ENCODE results near the gene FOXN4. TPM values are rescaled to one million over a fixed set of nuclear protein-coding genes. Genes with fewer than 3 reads are reported as not detected.

FOXN4 gene
- total RNA-seq, 1 donor from 2014 or later: not detected

GRCh38 chr12:109292342-109292711 is 16.8 kb downstream of the FOXN4 start:
- no peaks in the 10 kb centered on the region for H3K36me3 Mint-ChIP-seq (ENCODE audit: low read depth)
- peaks cover 5% of the 10 kb centered on the region for H3K4me1 Mint-ChIP-seq (ENCODE audit: low read depth)
- no peak for DNase-seq (ENCODE audit: low spot score)
- peaks cover 27% of the 10 kb centered on the region for H3K27me3 Mint-ChIP-seq (ENCODE audit: low read depth)
- H3K9me3 Mint-ChIP-seq (ENCODE audit: low read depth): no peaks in the 10 kb centered on the region
- H3K4me3 Mint-ChIP-seq (ENCODE audit: unreplicated experiment): no peak overlapping the region
- H3K27ac Mint-ChIP-seq (ENCODE audit: unreplicated experiment): no peak overlapping the region
- no peak for TF ChIP-seq CTCF (IDR thresholded peaks at IDR 0.05)

- peaks cover 22% of the 10 kb centered on the region for H3K27me3 Mint-ChIP-seq (ENCODE audit: low read depth)
- peak overlapping the region; percentile 19 for H3K4me3 Mint-ChIP-seq (ENCODE audit: unreplicated experiment)
- H3K4me1 Mint-ChIP-seq (ENCODE audit: low read depth): peaks cover 5% of the 10 kb centered on the region
- no peaks in the 10 kb centered on the region for H3K9me3 Mint-ChIP-seq (ENCODE audit: low read depth)
- no peak for TF ChIP-seq CTCF (IDR thresholded peaks at IDR 0.05)
- no peaks in the 10 kb centered on the region for H3K36me3 Mint-ChIP-seq (ENCODE audit: low read depth)
- no peak overlapping the region for H3K27ac Mint-ChIP-seq (ENCODE audit: unreplicated experiment)
- DNase-seq (ENCODE audit: low spot score): no peak
These were observed 17.4 kb downstream of the FOXN4 start for GRCh38 chr12:109291521-109292341.

GRCh38 chr12:109291117-109291516 is 18.0 kb downstream of the FOXN4 start:
- H3K27me3 Mint-ChIP-seq (ENCODE audit: low read depth): peaks cover 16% of the 10 kb centered on the region
- H3K9me3 Mint-ChIP-seq (ENCODE audit: low read depth): no peaks in the 10 kb centered on the region
- no peak for TF ChIP-seq CTCF (IDR thresholded peaks at IDR 0.05)
- no peaks in the 10 kb centered on the region for H3K36me3 Mint-ChIP-seq (ENCODE audit: low read depth)
- peaks cover 5% of the 10 kb centered on the region for H3K4me1 Mint-ChIP-seq (ENCODE audit: low read depth)
- H3K27ac Mint-ChIP-seq (ENCODE audit: unreplicated experiment): no peak overlapping the region
- DNase-seq (ENCODE audit: low spot score): no peak
- H3K4me3 Mint-ChIP-seq (ENCODE audit: unreplicated experiment): peak overlapping the region; percentile 19

GRCh38 chr12:109290061-109290460 is 19.0 kb downstream of the FOXN4 start:
- no peak overlapping the region for H3K27ac Mint-ChIP-seq (ENCODE audit: unreplicated experiment)
- H3K4me3 Mint-ChIP-seq (ENCODE audit: unreplicated experiment): no peak overlapping the region
- H3K9me3 Mint-ChIP-seq (ENCODE audit: low read depth): no peaks in the 10 kb centered on the region
- H3K4me1 Mint-ChIP-seq (ENCODE audit: low read depth): peaks cover 5% of the 10 kb centered on the region
- peaks cover 9% of the 10 kb centered on the region for H3K27me3 Mint-ChIP-seq (ENCODE audit: low read depth)
- no peak for DNase-seq (ENCODE audit: low spot score)
- no peaks in the 10 kb centered on the region for H3K36me3 Mint-ChIP-seq (ENCODE audit: low read depth)
- no peak for TF ChIP-seq CTCF (IDR thresholded peaks at IDR 0.05)

- no peak for TF ChIP-seq CTCF (IDR thresholded peaks at IDR 0.05)
- Mint-ChIP-seq H3K36me3 (ENCODE audit: low read depth) (no peaks in the 10 kb centered on the region), H3K9me3 (ENCODE audit: low read depth) (no peaks in the 10 kb centered on the region), H3K4me3 (ENCODE audit: unreplicated experiment) (no peak overlapping the region), H3K27ac (ENCODE audit: unreplicated experiment) (no peak overlapping the region), H3K4me1 (ENCODE audit: low read depth) (peaks cover 7% of the 10 kb centered on the region), H3K27me3 (ENCODE audit: low read depth) (peaks cover 6% of the 10 kb centered on the region)
- DNase-seq (ENCODE audit: low spot score): no peak
These were observed 19.5 kb downstream of the FOXN4 start for GRCh38 chr12:109289551-109289950.
